ENCODE data around the gene INIP. TPM values are rescaled to one million over a fixed set of nuclear protein-coding genes. Genes with fewer than 3 reads are reported as not detected.
"Not testable (repeated sequence)": the region's sequence is repeated elsewhere in the genome, so short reads cannot be mapped to it uniquely, and the experiment has no call there.

INIP gene
- polyA plus RNA-seq, 1 donor, result 23.7 TPM

- no peaks in the 10 kb centered on the region for H3K36me3 ChIP-seq (ENCODE audit: control insufficient read depth, insufficient read depth, low read length)
These were observed 40.9 kb downstream of the INIP start for GRCh38 chr9:112677040-112677439.

GRCh38 chr9:112673221-112673620, 44.7 kb downstream of the INIP start:
- no CpG with 5 or more reads among the region's 4 CpGs for WGBS (ENCODE audit: insufficient coverage, low lambda C conversion rate)
- not testable (repeated sequence) for H3K4me1 ChIP-seq (ENCODE audit: control insufficient read depth, insufficient read depth, low read length)

More at GRCh38 chr9:112677040-112677439, 40.9 kb downstream of the INIP start:
- Histone ChIP-seq H3K27me3 (ENCODE audit: control insufficient read depth, insufficient read depth, low read length) (no peaks in the 10 kb centered on the region), H3K27ac (ENCODE audit: low read length) (no peak overlapping the region), H3K4me3 (ENCODE audit: low read length) (no peak overlapping the region), H3K9me3 (ENCODE audit: control insufficient read depth, low read depth, low read length) (no peaks in the 10 kb centered on the region), H3K4me1 (ENCODE audit: control insufficient read depth, insufficient read depth, low read length) (no peaks in the 10 kb centered on the region)
- no peak for DNase-seq

GRCh38 chr9:112670991-112671625, 46.8 kb downstream of the INIP start:
- WGBS (ENCODE audit: insufficient coverage, low lambda C conversion rate), result 100% methylated on average over 3 of the region's 7 CpGs
- no peaks in the 10 kb centered on the region for H3K36me3 ChIP-seq (ENCODE audit: control insufficient read depth, insufficient read depth, low read length)
- DNase-seq, result no peak
- no peaks in the 10 kb centered on the region for H3K27me3 ChIP-seq (ENCODE audit: control insufficient read depth, insufficient read depth, low read length)
- no peak overlapping the region for H3K4me3 ChIP-seq (ENCODE audit: low read length)
- no peak overlapping the region for H3K27ac ChIP-seq (ENCODE audit: low read length)
- H3K9me3 ChIP-seq (ENCODE audit: control insufficient read depth, low read depth, low read length), result no peaks in the 10 kb centered on the region
- no peaks in the 10 kb centered on the region for H3K4me1 ChIP-seq (ENCODE audit: control insufficient read depth, insufficient read depth, low read length)

More at GRCh38 chr9:112673221-112673620, 44.7 kb downstream of the INIP start:
- H3K9me3 ChIP-seq (ENCODE audit: control insufficient read depth, low read depth, low read length); H3K4me3 ChIP-seq (ENCODE audit: low read length); H3K27me3 ChIP-seq (ENCODE audit: control insufficient read depth, insufficient read depth, low read length); H3K27ac ChIP-seq (ENCODE audit: low read length); DNase-seq; H3K36me3 ChIP-seq (ENCODE audit: control insufficient read depth, insufficient read depth, low read length): not testable (repeated sequence)

DNA sequence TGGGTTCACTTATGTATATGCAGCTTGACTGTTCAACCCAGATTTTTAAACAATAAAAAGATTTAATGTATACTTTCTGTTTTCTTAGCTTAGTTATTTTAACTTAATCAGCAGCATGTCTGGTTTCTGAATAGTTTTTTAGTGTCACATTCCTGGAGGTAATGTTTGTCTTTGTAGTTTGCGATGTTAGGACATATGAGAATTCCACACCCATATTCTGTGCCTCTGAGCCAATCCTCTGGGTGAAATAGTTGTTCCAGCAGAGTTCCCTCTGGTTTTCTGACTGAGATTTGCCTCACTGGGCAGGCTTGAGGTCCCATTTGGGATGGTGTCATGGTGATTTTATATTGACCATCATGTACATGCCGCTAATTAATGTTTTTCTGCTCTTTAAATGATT, 48.6 kb downstream of the INIP start:
- no peak for DNase-seq
- 100% methylated on average over 1 of the region's 2 CpGs for WGBS (ENCODE audit: insufficient coverage, low lambda C conversion rate)
- H3K4me3 ChIP-seq (ENCODE audit: low read length), result no peak overlapping the region
- no peaks in the 10 kb centered on the region for H3K4me1 ChIP-seq (ENCODE audit: control insufficient read depth, insufficient read depth, low read length)
- H3K27ac ChIP-seq (ENCODE audit: low read length), result no peak overlapping the region
- H3K9me3 ChIP-seq (ENCODE audit: control insufficient read depth, low read depth, low read length), result no peaks in the 10 kb centered on the region
- H3K36me3 ChIP-seq (ENCODE audit: control insufficient read depth, insufficient read depth, low read length), result no peaks in the 10 kb centered on the region
- no peaks in the 10 kb centered on the region for H3K27me3 ChIP-seq (ENCODE audit: control insufficient read depth, insufficient read depth, low read length)

DNA sequence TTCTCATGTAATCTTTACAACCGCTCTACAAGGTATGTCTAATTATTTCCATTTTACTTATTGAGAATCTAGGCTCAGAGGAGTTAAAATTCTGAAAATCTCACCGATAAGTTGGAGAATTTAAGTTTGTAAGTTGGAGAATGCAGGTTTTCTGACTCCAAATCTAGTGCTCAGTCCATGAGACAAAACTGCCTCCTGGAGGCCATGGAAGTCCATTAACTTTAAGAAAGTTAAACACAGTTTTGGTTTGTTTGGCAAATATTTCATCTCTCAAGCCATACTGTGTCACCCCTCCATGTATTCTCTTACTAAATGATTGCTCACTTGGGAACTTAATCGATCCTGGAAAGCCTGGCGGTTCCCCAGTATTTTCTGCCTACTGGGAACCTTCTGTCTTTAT, 52.6 kb downstream of the INIP start:
- no peak for DNase-seq

DNA sequence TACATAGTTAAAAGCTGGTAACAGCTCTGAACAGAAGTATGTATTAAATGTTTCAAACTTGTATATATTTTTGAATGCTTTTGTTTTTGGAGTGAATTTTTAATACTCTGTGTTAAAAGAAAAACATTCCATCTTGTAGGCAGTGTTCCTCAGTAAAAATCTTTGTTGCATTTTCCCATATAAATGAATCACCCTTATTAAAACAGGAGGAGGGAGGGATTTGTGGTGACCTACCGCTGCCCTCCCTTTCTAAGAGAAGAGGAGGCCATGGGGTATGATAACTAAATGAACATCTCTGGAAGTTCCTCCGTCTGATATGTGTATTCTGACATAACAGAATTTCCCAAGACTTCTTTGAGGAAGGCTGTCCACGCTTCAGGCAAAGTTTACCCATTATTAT, 53.4 kb downstream of the INIP start:
- Histone ChIP-seq H3K4me3 (ENCODE audit: low read length) (no peak overlapping the region), H3K4me1 (ENCODE audit: control insufficient read depth, insufficient read depth, low read length) (no peaks in the 10 kb centered on the region), H3K9me3 (ENCODE audit: control insufficient read depth, low read depth, low read length) (no peaks in the 10 kb centered on the region), H3K36me3 (ENCODE audit: control insufficient read depth, insufficient read depth, low read length) (peaks cover 9% of the 10 kb centered on the region), H3K27me3 (ENCODE audit: control insufficient read depth, insufficient read depth, low read length) (no peaks in the 10 kb centered on the region), H3K27ac (ENCODE audit: low read length) (no peak overlapping the region)
- WGBS (ENCODE audit: insufficient coverage, low lambda C conversion rate), result no CpG with 5 or more reads among the region's 3 CpGs
- no peak for DNase-seq

More for the DNA sequence above, 52.6 kb downstream of the INIP start:
- H3K27ac ChIP-seq (ENCODE audit: low read length), result no peak overlapping the region
- no peak overlapping the region for H3K4me3 ChIP-seq (ENCODE audit: low read length)
- peaks cover 3% of the 10 kb centered on the region for H3K36me3 ChIP-seq (ENCODE audit: control insufficient read depth, insufficient read depth, low read length)
- no peaks in the 10 kb centered on the region for H3K27me3 ChIP-seq (ENCODE audit: control insufficient read depth, insufficient read depth, low read length)
- no peaks in the 10 kb centered on the region for H3K4me1 ChIP-seq (ENCODE audit: control insufficient read depth, insufficient read depth, low read length)
- H3K9me3 ChIP-seq (ENCODE audit: control insufficient read depth, low read depth, low read length), result no peaks in the 10 kb centered on the region
- WGBS (ENCODE audit: insufficient coverage, low lambda C conversion rate), result 87% methylated on average over 3 of the region's 4 CpGs

GRCh38 chr9:112663681-112664080, 54.2 kb downstream of the INIP start:
- H3K4me1 ChIP-seq (ENCODE audit: control insufficient read depth, insufficient read depth, low read length), result no peaks in the 10 kb centered on the region
- peaks cover 16% of the 10 kb centered on the region for H3K36me3 ChIP-seq (ENCODE audit: control insufficient read depth, insufficient read depth, low read length)
- no CpG with 5 or more reads among the region's 5 CpGs for WGBS (ENCODE audit: insufficient coverage, low lambda C conversion rate)
- H3K27me3 ChIP-seq (ENCODE audit: control insufficient read depth, insufficient read depth, low read length), result no peaks in the 10 kb centered on the region
- no peak overlapping the region for H3K27ac ChIP-seq (ENCODE audit: low read length)
- no peaks in the 10 kb centered on the region for H3K9me3 ChIP-seq (ENCODE audit: control insufficient read depth, low read depth, low read length)
- DNase-seq, result no peak
- H3K4me3 ChIP-seq (ENCODE audit: low read length), result no peak overlapping the region

DNA sequence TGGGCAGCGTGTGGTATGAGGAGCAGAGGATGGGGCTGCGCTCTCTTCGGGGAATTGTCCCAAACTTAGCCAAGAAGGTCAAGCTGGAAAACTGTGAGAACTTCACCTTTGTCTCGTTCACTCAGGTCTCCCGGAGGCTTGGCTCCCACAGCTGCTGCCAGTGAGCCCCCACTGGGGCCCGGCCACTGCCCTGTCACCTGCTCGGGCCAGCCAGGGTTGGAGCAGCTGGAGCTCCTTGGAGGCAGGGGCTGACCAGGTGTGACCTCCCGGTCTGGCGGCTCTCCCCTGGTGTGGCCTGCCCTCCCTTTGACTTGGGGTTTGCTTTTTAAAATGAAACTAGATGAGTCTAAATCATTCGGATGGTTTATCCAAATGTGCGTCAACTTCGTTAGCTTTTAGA, 58.0 kb downstream of the INIP start:
- no peak overlapping the region for H3K27ac ChIP-seq (ENCODE audit: low read length)
- no peak overlapping the region for H3K4me3 ChIP-seq (ENCODE audit: low read length)
- H3K36me3 ChIP-seq (ENCODE audit: control insufficient read depth, insufficient read depth, low read length), result peaks cover 16% of the 10 kb centered on the region
- no peaks in the 10 kb centered on the region for H3K27me3 ChIP-seq (ENCODE audit: control insufficient read depth, insufficient read depth, low read length)
- DNase-seq, result no peak
- no peaks in the 10 kb centered on the region for H3K9me3 ChIP-seq (ENCODE audit: control insufficient read depth, low read depth, low read length)
- H3K4me1 ChIP-seq (ENCODE audit: control insufficient read depth, insufficient read depth, low read length), result no peaks in the 10 kb centered on the region
- 100% methylated on average over 1 of the region's 12 CpGs for WGBS (ENCODE audit: insufficient coverage, low lambda C conversion rate)

DNA sequence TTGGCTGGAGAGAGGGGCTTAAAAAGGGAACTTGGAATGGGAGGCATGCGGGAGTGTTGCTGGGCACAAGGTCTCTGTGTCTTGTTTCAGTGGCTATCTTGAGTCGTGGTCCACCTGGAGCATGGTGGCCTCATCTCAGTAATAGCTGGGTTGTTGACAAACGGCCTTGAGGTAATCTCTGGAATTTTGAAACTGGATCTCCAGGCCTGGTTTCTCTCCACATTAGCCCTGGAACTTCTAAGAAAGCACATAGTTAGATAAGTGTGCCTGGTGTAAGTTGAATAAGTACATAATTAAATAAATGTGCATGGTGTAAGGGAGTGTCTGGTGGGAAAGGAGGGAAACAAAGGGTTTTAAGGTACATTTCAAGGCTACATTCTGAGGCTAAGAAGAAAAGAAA, 62.2 kb downstream of the INIP start:
- no CpG with 5 or more reads among the region's 3 CpGs for WGBS (ENCODE audit: insufficient coverage, low lambda C conversion rate)
- DNase-seq, result no peak
- H3K27ac ChIP-seq (ENCODE audit: low read length), result no peak overlapping the region
- H3K27me3 ChIP-seq (ENCODE audit: control insufficient read depth, insufficient read depth, low read length), result no peaks in the 10 kb centered on the region
- no peaks in the 10 kb centered on the region for H3K4me1 ChIP-seq (ENCODE audit: control insufficient read depth, insufficient read depth, low read length)
- H3K4me3 ChIP-seq (ENCODE audit: low read length), result no peak overlapping the region
- peaks cover 4% of the 10 kb centered on the region for H3K9me3 ChIP-seq (ENCODE audit: control insufficient read depth, low read depth, low read length)
- H3K36me3 ChIP-seq (ENCODE audit: control insufficient read depth, insufficient read depth, low read length), result peaks cover 16% of the 10 kb centered on the region

DNA sequence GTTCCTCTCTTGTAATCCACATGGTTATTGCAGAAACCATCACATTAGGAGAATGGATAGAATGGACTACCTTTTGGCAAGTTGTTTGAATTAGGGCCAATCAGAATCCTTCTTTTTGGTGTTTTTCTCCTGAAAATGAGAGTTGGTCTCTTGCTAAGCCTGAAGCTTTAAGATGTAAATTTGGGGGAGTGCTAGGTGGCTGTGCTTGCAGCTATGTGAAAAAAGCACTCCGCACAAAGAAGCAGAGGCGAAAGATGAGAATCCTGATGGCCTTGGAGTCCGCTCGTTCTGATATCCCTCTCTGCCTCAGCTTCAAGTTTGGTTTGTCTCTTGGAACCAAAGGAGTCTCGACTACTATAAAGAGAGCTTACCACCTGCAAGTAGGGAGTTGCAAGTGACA, 63.6 kb downstream of the INIP start:
- WGBS (ENCODE audit: insufficient coverage, low lambda C conversion rate), result no CpG with 5 or more reads among the region's 5 CpGs
- H3K27ac ChIP-seq (ENCODE audit: low read length), result no peak overlapping the region
- no peaks in the 10 kb centered on the region for H3K4me1 ChIP-seq (ENCODE audit: control insufficient read depth, insufficient read depth, low read length)
- no peak overlapping the region for H3K4me3 ChIP-seq (ENCODE audit: low read length)
- H3K36me3 ChIP-seq (ENCODE audit: control insufficient read depth, insufficient read depth, low read length), result peaks cover 4% of the 10 kb centered on the region
- H3K27me3 ChIP-seq (ENCODE audit: control insufficient read depth, insufficient read depth, low read length), result no peaks in the 10 kb centered on the region
- DNase-seq, result no peak
- H3K9me3 ChIP-seq (ENCODE audit: control insufficient read depth, low read depth, low read length), result peaks cover 12% of the 10 kb centered on the region

DNA sequence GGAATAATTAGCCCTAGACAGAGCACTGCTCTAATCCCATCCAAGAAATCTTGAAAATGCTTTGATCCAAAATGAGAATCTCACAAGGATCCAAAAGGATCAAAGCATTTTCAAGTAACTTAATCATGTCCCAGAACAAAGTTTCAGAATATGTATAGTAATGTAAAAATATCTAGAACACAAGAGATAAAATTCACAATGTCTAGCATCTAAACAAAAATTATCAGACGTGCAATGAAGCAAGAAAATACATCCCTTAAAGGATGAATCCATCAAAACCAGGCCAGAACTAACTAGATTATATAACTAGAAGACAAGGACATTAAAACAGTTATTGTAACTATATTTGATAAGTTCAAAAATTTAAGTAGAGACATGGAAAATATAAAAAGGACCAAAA, 69.3 kb downstream of the INIP start:
- Histone ChIP-seq H3K27me3 (ENCODE audit: control insufficient read depth, insufficient read depth, low read length) (no peaks in the 10 kb centered on the region), H3K36me3 (ENCODE audit: control insufficient read depth, insufficient read depth, low read length) (peaks cover 20% of the 10 kb centered on the region), H3K4me1 (ENCODE audit: control insufficient read depth, insufficient read depth, low read length) (no peaks in the 10 kb centered on the region), H3K4me3 (ENCODE audit: low read length) (no peak overlapping the region), H3K9me3 (ENCODE audit: control insufficient read depth, low read depth, low read length) (peaks cover 15% of the 10 kb centered on the region), H3K27ac (ENCODE audit: low read length) (no peak overlapping the region)
- DNase-seq, result no peak
- 100% methylated on average over 1 of the region's 1 CpG for WGBS (ENCODE audit: insufficient coverage, low lambda C conversion rate)
